Amygdala (tissue), 56 donors: ENCODE data around the gene BMP6.
"Not testable (repeated sequence)": the region's sequence is repeated elsewhere in the genome, so short reads cannot be mapped to it uniquely, and the experiment has no call there.

ENCODE experiments used
- DNase-seq, 56 donors: peaks; one replicate each; lab custom pipeline; 2025; lab: John Stamatoyannopoulos, UW

The BMP6 gene

DNA sequence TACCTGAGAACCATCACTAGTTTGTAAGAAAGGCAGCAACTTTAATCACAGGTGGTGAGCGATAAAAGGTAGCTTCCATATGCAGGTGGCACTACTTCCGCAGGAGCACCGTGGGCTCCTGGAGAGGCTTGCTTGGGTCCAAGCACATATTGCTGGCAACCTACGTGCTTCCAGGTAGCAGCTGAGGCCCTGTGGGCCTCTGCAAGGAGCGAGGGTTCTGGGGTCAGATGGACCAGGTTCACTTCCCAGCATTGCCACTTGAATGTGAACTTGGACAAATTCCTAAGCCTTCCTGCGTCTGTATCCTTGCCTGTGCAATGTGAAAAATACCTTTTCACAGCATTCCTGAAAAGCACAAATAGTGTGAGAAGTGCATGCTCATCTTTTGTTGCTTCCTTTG, 153.7 kb downstream of the BMP6 start:
- no peak for DNase-seq

GRCh38 chr6:7879980-7880717, 154.2 kb downstream of the BMP6 start:
- no peak for DNase-seq

GRCh38 chr6:7880718-7881107, 154.8 kb downstream of the BMP6 start:
- DNase-seq, result no peak

GRCh38 chr6:7881765-7882500, 156.0 kb downstream of the BMP6 start:
- DNase-seq, result no peak

DNA sequence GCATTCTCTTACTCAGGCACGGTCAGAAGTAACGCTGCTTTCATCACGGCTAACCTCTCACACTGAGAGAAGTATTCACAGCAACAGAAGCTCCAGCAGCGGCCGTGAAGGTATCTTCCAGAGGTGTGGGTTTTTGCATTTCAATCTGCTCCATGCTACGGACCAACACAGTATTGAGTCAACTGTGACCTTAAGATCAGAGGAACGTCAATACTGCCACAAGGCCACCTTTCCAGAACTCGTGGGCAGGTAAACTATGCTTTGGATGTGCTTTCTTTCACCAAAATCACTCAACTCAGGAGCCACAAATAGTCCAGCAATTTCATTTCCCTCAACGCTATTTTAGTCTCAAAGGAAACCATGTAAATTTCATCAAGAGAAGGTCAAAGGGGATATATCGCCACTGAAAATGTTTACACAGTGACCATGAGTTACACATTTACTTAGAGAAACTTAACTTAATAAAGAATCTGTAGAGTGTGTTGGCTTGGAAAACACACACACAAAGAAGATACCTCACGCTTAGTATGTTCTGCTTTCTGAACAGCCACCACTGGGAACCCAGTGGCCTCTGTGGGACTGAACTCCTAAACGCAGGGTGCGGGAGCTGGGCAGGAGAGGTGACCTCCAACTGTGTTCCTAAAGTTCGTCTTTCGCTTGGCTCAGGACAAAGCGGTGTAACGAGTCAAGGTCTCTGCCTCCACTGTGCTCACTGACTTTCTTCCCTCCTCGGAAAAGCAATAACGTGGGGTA, 156.8 kb downstream of the BMP6 start:
- DNase-seq, result no peak

- no peak for DNase-seq
Observed at GRCh38 chr6:7883381-7883780, 157.5 kb downstream of the BMP6 start.

GRCh38 chr6:7886132-7886531, 160.2 kb downstream of the BMP6 start:
- DNase-seq, result no peak

DNA sequence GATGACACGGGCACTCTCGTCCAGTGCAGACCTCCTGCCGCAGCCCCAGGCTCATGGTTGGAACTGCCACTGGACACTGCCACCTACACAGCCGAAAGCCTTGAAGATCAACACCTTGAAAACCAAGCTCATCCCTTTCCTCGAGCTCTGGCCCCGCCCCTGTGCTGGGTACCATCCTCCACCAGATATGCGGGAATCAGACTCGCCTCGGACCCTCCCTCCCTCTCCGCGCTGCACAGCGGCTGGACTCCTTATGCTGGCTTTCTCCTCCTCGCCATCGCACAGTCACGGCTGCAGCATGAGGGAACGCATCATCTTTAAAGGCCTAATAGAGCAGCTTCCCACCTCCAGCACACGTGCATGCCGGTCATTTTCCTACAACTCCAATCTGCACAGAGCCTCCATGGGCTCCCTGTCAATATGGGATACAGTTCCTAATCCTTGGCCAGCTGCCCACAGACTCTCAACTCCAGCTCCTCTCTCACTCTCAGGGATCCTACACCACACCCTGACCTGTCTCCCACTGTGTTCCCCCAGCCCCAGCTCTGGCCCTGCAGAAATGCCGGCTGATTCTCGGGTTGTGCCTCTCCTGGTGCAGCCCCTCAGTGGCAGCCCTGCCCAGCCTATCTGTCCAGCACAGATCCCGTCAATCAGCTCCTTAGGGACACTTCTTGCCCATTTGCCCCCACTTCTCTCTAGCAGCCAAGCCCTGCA, 161.5 kb downstream of the BMP6 start:
- DNase-seq, result peak in 1 of 56 donors; percentile 2

GRCh38 chr6:7888587-7889357, 162.9 kb downstream of the BMP6 start:
- no peak for DNase-seq

GRCh38 chr6:7891078-7891872, 165.4 kb downstream of the BMP6 start:
- DNase-seq, result peak in 1 of 56 donors; percentile 9

GRCh38 chr6:7892367-7892766, 166.5 kb downstream of the BMP6 start:
- not testable (repeated sequence) for DNase-seq

DNA sequence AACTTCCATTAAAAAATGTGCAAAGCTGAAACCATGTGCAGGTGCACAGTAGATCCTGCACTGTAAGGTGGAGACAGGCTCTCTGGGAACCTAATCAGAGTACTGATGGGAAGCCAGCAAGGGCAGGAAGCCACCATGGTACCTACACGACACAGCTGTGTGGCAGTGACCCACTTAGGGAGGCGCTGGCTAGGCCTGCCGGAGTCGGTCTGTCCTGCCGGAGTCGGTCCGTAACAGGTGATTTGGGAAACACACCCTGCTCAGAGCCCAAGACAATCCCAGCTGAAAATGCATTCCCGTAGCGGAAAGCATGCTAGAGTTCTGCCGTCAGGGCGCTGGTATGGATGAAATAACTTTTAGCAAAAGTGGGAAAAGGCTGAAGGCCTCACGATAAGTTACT, 167.4 kb downstream of the BMP6 start:
- no peak for DNase-seq

GRCh38 chr6:7894262-7895124, 168.6 kb downstream of the BMP6 start:
- DNase-seq, result no peak

DNA sequence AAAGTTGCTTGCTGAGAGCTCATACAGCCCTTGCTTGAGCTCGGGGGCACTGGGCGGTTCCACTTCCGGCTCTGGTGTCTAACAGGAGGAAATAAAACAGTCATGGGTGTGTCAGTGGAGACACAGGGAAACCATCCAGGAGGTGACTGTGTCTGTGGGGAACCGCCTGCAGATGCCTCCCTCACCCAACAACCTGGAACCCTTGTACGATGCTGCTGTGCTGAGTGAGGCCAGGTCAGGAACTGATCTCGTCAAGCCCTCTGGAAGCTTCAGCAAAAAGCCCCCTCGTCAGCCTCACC, 169.2 kb downstream of the BMP6 start:
- no peak for DNase-seq

GRCh38 chr6:7896465-7896987, 170.6 kb downstream of the BMP6 start:
- no peak for DNase-seq

GRCh38 chr6:7897461-7898192, 171.7 kb downstream of the BMP6 start:
- no peak for DNase-seq

DNA sequence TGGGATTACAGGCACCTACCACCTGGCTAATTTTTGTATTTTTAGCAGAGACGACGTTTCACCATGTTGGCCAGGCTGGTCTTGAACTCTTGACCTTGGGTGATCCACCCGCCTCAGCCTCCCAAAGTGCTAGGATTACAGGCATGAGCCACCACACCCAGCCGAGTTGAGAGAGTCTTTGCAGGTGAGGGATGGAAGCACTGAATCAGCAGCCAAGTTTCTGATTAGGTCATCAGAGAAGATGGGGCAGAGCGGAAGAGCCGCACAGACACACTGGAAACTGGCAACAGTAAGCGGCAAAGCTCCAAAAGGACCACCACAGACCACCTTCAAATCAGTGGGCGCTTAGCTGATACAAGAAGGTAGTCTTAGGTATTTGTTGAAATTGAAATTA, 172.3 kb downstream of the BMP6 start:
- not testable (repeated sequence) for DNase-seq
